Fibroblast of lung (primary cell): Measurements from ENCODE around the gene KCNH2.

ENCODE experiments used
- CTCF ChIP-seq, 2 donors: IDR thresholded peaks in 1 of 2; conservative IDR thresholded peaks in 1 of 2; 1 replicate in 1 of 2; 2 replicates in 1 of 2; pipeline ENCODE4 v1.5.1; 2011 to 2012; ENCODE audit warnings: low read length in 2 of 2, control low read depth in 1 of 2, inconsistent platforms in 1 of 2, low read depth in 1 of 2, mild to moderate bottlenecking in 1 of 2
- EZH2 ChIP-seq: IDR thresholded peaks from 2 replicates; pipeline ENCODE4 v1.5.1; 2012; ENCODE audit warnings: low read length, control low read depth, mild to moderate bottlenecking; ENCODE audit errors: missing control alignments

- TF ChIP-seq CTCF (conservative IDR thresholded peaks at IDR 0.05 in 1 of 2, IDR thresholded peaks at IDR 0.05 in 1 of 2; ENCODE audit: low read depth in 1 of 2, low read length in 2 of 2) (no peak), EZH2 (no peak)
These were observed 46.4 kb upstream of the KCNH2 start, which contains the start of gene ATG9B for GRCh38 chr7:151024435-151025056.
